Heart right ventricle (tissue), 16 donors: ENCODE data around the gene ASPN. TPM values are rescaled to one million over a fixed set of nuclear protein-coding genes. Genes with fewer than 3 reads are reported as not detected.
"Not testable (repeated sequence)": the region's sequence is repeated elsewhere in the genome, so short reads cannot be mapped to it uniquely, and the experiment has no call there.

ENCODE experiments used
- ATAC-seq, 8 donors: fragments of 200-7000 bp; cut with Tn5 transposase; one replicate each; pipeline ENCODE4 v1.9.1; 2020; ENCODE audit warnings: mild to moderate bottlenecking in 8 of 8, moderate library complexity in 8 of 8, moderate number of reproducible peaks in 1 of 8
- DNase-seq, 2 donors: peaks; one replicate each; pipeline ENCODE4 v3.0.0-alpha.2; 2020
- H3K27ac ChIP-seq, 10 donors: fragments of 200-600 bp; sonication (generic) in 2 of 10; one replicate each; pipeline versions ENCODE4 v1.5.0 to v1.8.0; 2020 to 2022; ENCODE audit warnings: mild to moderate bottlenecking in 3 of 10
- H3K27me3 ChIP-seq, 7 donors: fragments of 200-600 bp; one replicate each; pipeline ENCODE4 v1.8.0; 2021 to 2022; ENCODE audit warnings: mild to moderate bottlenecking in 2 of 7
- H3K36me3 ChIP-seq, 9 donors: fragments of 200-600 bp; sonication (generic) in 1 of 9; one replicate each; pipeline versions ENCODE4 v1.5.0 to v1.8.0; 2020 to 2022; ENCODE audit warnings: mild to moderate bottlenecking in 2 of 9
- H3K4me1 ChIP-seq, 9 donors: fragments of 200-600 bp; sonication (generic) in 1 of 9; one replicate each; pipeline versions ENCODE4 v1.5.0 to v1.8.0; 2020 to 2022; ENCODE audit warnings: mild to moderate bottlenecking in 4 of 9
- H3K4me3 ChIP-seq, 10 donors: fragments of 200-600 bp; sonication (generic) in 2 of 10; one replicate each; pipeline versions ENCODE4 v1.5.0 to v1.8.0; 2020 to 2022; ENCODE audit warnings: mild to moderate bottlenecking in 7 of 10, moderate library complexity in 2 of 10
- H3K9me3 ChIP-seq, 11 donors: fragments of 200-600 bp in 10 of 11; sonication (generic) in 2 of 11; one replicate each; pipeline versions ENCODE4 v1.5.0 to v1.8.0; 2013 to 2022; ENCODE audit warnings: mild to moderate bottlenecking in 2 of 11, control low read depth in 1 of 11, moderate library complexity in 1 of 11
- WGBS, 2 donors: extraction: QIAGEN DNeasy Blood & Tissue Kit; methylation state at CpG; one replicate each; pipeline ENCODE4 v1.1.7; 2013; ENCODE audit warnings: inconsistent platforms in 1 of 2; 5-methylcytosine and 5-hydroxymethylcytosine counted together
- intact Hi-C, 10 donors: fragments of 100-400 bp; cut with DNase I; formaldehyde crosslinking; loops; one replicate each; pipeline versions ENCODE4 v1.11.1 to v1.14.2; 2022
- polyA plus RNA-seq, 2 donors: library from polyadenylated mRNA; stranded (reverse); fragments of 200-250 nt; gene quantifications; one replicate each; pipeline ENCODE4 v1.2.3, GENCODE V29; 2013
- total RNA-seq, 10 donors: library from RNA; stranded (reverse); fragmentation: NEBNext Ultra II Directional in 3 of 10; extraction: Animal tissue kit (Norgen Biotek cat#: 25700) in 3 of 10; gene quantifications; one replicate each; pipeline versions ENCODE4 v1.2.1 to v1.2.4, GENCODE V29; 2021 to 2023
- TF ChIP-seq, protein P1 (sequence below), 9 donors: fragments of 200-600 bp; sonication (generic) in 2 of 9; IDR thresholded peaks; one replicate each; pipeline versions ENCODE4 v1.5.0 to v1.8.0; 2021 to 2022; ENCODE audit warnings: antibody characterized with exemption in 9 of 9, mild to moderate bottlenecking in 5 of 9, moderate library complexity in 1 of 9
- donor health status: Arrhythmogenic right ventricular cardiomyopathy.
- donor health status: ischemic (EF 13 %, LVEDD 7.1; RV severe dilation, severe dysfunction).
- donor health status: healthy with polysubstance abuse.
- donor health status: DM: no; HTN: yes; CAD: no.
- donor health status: DM: no; HTN: no; CAD: no.
- donor health status: ischemic (EF 25% LVEDD 6.9; RV normal size, moderate dysfunction).
- donor health status: ischemic (EF 25% LVEDD 5.7; RV mildly dilated, moderate dysfunction).
- donor health status: healthy.
- donor health status: DM: yes; HTN: yes; CAD: no.
- donor health status: Ischemic cardiomyopathy.
- donor health status: ischemic (EF 35%, LVEDD 5.7; RV mildly dilated, moderate dysfunction).
- donor health status: nonischemic (EF 11% LVEDD 7.7; RV severe dilation, severe dysfunction).
- donor health status: DM: yes; HTN: yes; CAD: no.
- donor health status: PGD.
- donor health status: ischemic (EF 29% LVEDD 5.4; RV normal size, mild dysfunction).
- donor health status: nonischemic (EF 23%, LVEDD 6.1; RV moderate dilation, normal function).

Gene ASPN
- total and polyA plus RNA-seq, 12 donors = 2.3 to 29.6 (median 16.9) TPM

DNA sequence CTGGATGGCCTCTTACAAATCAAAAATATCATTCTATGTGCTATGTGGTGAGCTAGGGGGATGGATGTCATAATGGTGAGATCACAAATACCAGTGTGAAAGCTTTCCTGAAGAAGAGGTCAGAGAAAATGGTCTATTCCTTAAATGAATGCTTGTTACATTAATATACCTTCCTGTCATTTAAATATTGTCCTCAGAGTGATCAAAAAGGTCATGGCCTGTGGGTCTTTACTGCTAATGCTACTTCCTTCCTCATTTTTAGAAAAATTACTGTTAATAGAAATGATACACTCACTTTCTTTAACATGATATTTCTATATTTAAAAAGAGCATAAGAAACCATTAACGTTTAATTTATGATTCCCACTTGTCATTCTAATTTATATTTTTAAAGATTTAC is 67.7 kb downstream of the ASPN start:
- no peak overlapping the region for H3K27ac ChIP-seq
- H3K9me3 ChIP-seq = peaks cover 0 to 5% (median 0%) of the 10 kb centered on the region in 11 donors
- H3K36me3 ChIP-seq = no peaks in the 10 kb centered on the region
- TF ChIP-seq, protein P1, sequence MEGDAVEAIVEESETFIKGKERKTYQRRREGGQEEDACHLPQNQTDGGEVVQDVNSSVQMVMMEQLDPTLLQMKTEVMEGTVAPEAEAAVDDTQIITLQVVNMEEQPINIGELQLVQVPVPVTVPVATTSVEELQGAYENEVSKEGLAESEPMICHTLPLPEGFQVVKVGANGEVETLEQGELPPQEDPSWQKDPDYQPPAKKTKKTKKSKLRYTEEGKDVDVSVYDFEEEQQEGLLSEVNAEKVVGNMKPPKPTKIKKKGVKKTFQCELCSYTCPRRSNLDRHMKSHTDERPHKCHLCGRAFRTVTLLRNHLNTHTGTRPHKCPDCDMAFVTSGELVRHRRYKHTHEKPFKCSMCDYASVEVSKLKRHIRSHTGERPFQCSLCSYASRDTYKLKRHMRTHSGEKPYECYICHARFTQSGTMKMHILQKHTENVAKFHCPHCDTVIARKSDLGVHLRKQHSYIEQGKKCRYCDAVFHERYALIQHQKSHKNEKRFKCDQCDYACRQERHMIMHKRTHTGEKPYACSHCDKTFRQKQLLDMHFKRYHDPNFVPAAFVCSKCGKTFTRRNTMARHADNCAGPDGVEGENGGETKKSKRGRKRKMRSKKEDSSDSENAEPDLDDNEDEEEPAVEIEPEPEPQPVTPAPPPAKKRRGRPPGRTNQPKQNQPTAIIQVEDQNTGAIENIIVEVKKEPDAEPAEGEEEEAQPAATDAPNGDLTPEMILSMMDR (IDR thresholded peaks at IDR 0.05) = no peak
- no peak overlapping the region for H3K4me3 ChIP-seq
- 55 to 59% methylated on average over 1 of the region's 1 CpG for WGBS, 2 donors
- no peaks in the 10 kb centered on the region for H3K27me3 ChIP-seq
- peaks cover 0 to 12% (median 0%) of the 10 kb centered on the region in 9 donors for H3K4me1 ChIP-seq
- DNase-seq = no peak
- intact Hi-C loops = no loop called here
- ATAC-seq = no peak

DNA sequence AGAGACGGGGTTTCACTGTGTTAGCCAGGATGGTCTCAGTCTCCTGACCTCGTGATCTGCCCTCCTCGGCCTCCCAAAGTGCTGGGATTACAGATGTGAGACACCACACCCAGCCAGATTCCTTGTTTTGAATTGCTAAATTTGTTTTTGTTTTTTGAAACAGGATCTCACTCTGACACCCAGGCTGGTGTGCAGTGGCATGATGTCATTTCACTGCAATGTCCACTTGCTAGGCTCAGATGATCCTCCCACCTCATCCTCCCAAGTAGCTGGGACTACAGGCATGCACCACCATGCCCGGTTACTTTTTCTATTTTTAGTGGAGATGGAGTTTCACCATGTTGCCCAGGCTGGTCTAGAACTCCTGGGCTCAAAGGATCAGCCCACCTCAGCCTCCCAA is 71.1 kb downstream of the ASPN start:
- intact Hi-C loops, H3K4me3 ChIP-seq, DNase-seq, H3K27me3 ChIP-seq, H3K36me3 ChIP-seq, H3K9me3 ChIP-seq, ATAC-seq: not testable (repeated sequence)
- Histone ChIP-seq H3K27ac (peak overlapping the region in 1 of 10 donors; percentile 16), H3K4me1 (peaks cover 0 to 22% (median 6%) of the 10 kb centered on the region in 9 donors)
- 71 to 83% methylated on average over 4 of the region's 4 CpGs for WGBS, 2 donors

DNA sequence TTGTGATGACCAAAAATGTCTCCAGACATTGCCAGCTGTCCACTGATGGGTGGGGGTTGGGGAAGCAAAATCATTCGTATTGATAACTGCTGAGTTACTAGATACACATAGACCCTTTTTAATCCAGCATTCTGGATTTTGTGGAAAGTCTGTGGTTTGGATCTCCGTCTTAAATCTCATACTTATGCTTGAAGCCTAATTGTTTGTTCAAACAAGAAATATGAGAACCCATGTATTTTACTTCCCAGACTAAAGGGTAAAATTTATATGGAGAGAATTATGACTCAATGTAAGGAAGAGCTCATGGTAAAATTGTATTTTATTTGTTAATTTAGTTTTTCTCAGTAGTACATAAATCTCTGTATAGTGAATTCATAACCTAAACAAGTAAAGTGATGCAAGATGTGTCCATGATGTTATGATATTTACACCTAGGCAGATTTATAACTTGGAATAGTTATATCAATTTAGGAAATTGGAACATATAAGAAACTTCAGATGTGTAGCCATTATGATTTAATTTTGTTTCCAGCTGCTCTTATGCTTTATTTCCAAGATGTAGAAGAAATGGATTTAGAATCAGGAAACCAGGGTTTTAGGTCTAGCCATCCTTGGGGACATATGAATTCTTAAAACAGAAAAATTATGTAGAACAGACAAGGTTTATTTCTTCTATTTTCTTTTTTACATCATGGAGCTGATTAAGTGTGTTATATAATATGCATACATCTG is 73.4 kb downstream of the ASPN start:
- no peak overlapping the region for H3K4me3 ChIP-seq
- DNase-seq (no peak), ATAC-seq (no peak)
- H3K9me3 ChIP-seq = peaks cover 0 to 5% (median 0%) of the 10 kb centered on the region in 11 donors
- H3K4me1 ChIP-seq = peaks cover 0 to 22% (median 6%) of the 10 kb centered on the region in 9 donors
- no peaks in the 10 kb centered on the region for H3K36me3 ChIP-seq
- 91 to 94% methylated on average over 2 of the region's 2 CpGs for WGBS, 2 donors
- no peak overlapping the region for H3K27ac ChIP-seq
- intact Hi-C loops = no loop called here
- TF ChIP-seq, protein P1 (IDR thresholded peaks at IDR 0.05) = no peak
- H3K27me3 ChIP-seq = no peaks in the 10 kb centered on the region

DNA sequence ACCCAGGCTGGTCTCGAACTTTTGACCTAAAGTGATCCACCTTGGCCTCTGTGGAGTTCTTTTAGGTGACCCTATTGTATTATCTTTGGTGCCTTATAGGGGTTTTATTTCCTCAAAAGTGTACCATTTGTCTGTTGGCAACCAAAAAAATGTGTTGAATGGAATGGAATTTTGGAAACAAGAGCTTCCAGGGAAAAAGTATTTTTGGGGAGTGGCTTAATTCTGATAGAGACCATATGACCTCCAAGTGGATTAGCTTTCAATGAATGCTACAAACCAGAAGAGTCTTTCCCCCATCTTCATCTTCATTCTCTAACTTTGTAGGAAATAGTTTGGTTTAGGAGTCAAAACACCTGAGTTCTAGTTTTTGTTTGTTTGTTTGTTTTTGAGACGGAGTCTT is 74.5 kb downstream of the ASPN start:
- ATAC-seq (no peak), DNase-seq (no peak)
- 98% methylated on average over 2 of the region's 2 CpGs for WGBS, 2 donors
- TF ChIP-seq, protein P1 (IDR thresholded peaks at IDR 0.05) = no peak
- Histone ChIP-seq H3K4me1 (peaks cover 0 to 22% (median 6%) of the 10 kb centered on the region in 9 donors), H3K9me3 (peaks cover 0 to 5% (median 0%) of the 10 kb centered on the region in 11 donors), H3K27ac (peak overlapping the region in 1 of 10 donors; percentile 45), H3K36me3 (no peaks in the 10 kb centered on the region), H3K27me3 (no peaks in the 10 kb centered on the region), H3K4me3 (no peak overlapping the region)
- intact Hi-C loops = no loop called here

DNA sequence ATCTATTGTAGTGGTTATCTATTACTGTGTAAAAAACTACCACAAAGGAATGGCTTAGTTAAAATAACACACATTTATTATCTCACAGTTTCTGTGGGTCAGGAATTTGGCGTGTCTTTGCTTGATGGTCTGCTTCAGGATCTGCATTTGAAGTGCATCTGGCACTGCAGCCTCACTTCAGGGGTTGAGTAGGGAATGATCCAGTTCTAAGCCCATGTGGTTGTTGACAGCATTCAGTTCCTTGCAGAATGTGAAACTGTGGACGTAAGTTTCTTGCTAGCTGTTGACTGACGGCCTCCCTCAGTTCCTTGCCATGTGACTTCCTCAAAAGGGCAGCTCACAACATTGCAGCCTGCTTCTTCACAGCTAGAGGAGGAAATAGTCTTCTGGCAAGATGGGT is 75.8 kb downstream of the ASPN start:
- H3K4me1 ChIP-seq = peaks cover 0 to 22% (median 6%) of the 10 kb centered on the region in 9 donors
- DNase-seq = peak in 1 of 2 donors; percentile 38
- H3K27me3 ChIP-seq = no peaks in the 10 kb centered on the region
- TF ChIP-seq, protein P1 (IDR thresholded peaks at IDR 0.05) = no peak
- H3K27ac ChIP-seq = peak overlapping the region in 7 of 10 donors; percentile 2 to 63 (median 43)
- no peaks in the 10 kb centered on the region for H3K36me3 ChIP-seq
- H3K4me3 ChIP-seq = peak overlapping the region in 7 of 10 donors; percentile 5 to 27 (median 12)
- ATAC-seq = peak; percentile 61 to 84 (median 76)
- peaks cover 0 to 3% (median 0%) of the 10 kb centered on the region in 11 donors for H3K9me3 ChIP-seq
- intact Hi-C loops = no loop called here
- 42 to 45% methylated on average over 3 of the region's 3 CpGs for WGBS, 2 donors
